ENCODE data around the gene ASCC2. TPM values are rescaled to one million over a fixed set of nuclear protein-coding genes. Genes with fewer than 3 reads are reported as not detected.
"Not testable (repeated sequence)": the region's sequence is repeated elsewhere in the genome, so short reads cannot be mapped to it uniquely, and the experiment has no call there.

Gene ASCC2
- total RNA-seq, 1 experiment from 2014 or later = 54.9 TPM

DNA sequence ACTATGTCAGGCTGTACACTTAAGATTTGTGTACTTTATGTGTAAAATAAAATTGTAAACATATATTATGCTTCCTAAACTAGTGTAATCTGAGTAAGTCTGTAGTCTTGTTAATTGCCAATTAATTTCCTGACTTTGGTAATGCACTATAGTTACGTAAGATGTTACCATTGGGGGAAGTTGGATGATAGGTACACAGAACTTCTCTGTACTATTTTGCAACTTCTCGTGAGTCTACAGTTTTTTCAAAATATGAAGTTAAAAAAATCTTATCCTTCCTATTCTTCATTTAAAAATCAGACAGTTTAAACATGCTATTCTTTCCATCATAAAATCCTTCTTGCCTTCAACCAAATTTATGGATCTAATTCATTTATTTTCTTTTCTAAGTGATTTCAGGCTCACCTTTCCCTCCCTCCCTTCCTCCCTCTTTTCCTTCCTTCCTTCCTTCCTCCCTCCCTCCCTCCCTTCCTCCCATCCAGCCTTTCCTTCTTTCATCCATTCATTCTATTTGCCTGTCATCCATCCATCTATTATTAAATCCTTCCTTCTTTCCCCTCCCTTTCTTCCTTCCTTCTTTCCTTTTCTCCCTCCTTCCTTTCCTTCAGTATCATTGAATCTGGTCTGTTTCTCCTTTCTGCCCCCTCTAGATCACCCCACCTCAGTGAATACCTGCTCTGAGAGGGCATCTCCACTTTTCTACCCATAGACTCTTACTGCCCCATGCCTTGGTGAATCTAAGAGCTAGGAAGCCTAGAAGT, 22.1 kb upstream of the ASCC2 start:
- Histone ChIP-seq H3K9me3 (ENCODE audit: low read depth, low read length, poor library complexity, severe bottlenecking) (no peaks in the 10 kb centered on the region), H3K27ac (ENCODE audit: low read depth, low read length, poor library complexity, severe bottlenecking) (no peak overlapping the region), H3K4me1 (ENCODE audit: insufficient read depth, low read length, poor library complexity, severe bottlenecking) (no peaks in the 10 kb centered on the region), H3K4me3 (ENCODE audit: low read depth, low read length, poor library complexity, severe bottlenecking) (no peak overlapping the region), H3K36me3 (ENCODE audit: insufficient read depth, low read length, poor library complexity, severe bottlenecking) (no peaks in the 10 kb centered on the region), H3K27me3 (replicated peaks; ENCODE audit: insufficient read depth, low read depth, low read length, poor library complexity) (no peaks in the 10 kb centered on the region)
- TF ChIP-seq EZH2 (IDR thresholded peaks at IDR 0.05; ENCODE audit: borderline replicate concordance, low read depth, low read length, poor library complexity, severe bottlenecking) = no peak
- TF ChIP-seq, protein P1, sequence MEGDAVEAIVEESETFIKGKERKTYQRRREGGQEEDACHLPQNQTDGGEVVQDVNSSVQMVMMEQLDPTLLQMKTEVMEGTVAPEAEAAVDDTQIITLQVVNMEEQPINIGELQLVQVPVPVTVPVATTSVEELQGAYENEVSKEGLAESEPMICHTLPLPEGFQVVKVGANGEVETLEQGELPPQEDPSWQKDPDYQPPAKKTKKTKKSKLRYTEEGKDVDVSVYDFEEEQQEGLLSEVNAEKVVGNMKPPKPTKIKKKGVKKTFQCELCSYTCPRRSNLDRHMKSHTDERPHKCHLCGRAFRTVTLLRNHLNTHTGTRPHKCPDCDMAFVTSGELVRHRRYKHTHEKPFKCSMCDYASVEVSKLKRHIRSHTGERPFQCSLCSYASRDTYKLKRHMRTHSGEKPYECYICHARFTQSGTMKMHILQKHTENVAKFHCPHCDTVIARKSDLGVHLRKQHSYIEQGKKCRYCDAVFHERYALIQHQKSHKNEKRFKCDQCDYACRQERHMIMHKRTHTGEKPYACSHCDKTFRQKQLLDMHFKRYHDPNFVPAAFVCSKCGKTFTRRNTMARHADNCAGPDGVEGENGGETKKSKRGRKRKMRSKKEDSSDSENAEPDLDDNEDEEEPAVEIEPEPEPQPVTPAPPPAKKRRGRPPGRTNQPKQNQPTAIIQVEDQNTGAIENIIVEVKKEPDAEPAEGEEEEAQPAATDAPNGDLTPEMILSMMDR (conservative IDR thresholded peaks at IDR 0.05; ENCODE audit: low read depth, low read length) = no peak
- DNase-seq (ENCODE audit: low spot score) = no peak
- BruUV-seq (replicated peaks) = no TSS peak
- CTCF ChIA-PET = no interaction called here
- intact Hi-C loops (cut with micrococcal nuclease; ENCODE audit: unreplicated experiment) = no loop called here
- POLR2A ChIA-PET (ENCODE audit: low non-redundant PET) = no interaction called here

- DNase-seq (ENCODE audit: low spot score); H3K27me3 ChIP-seq (replicated peaks; ENCODE audit: insufficient read depth, low read depth, low read length, poor library complexity); H3K4me3 ChIP-seq (ENCODE audit: low read depth, low read length, poor library complexity, severe bottlenecking); BruUV-seq (replicated peaks); H3K36me3 ChIP-seq (ENCODE audit: insufficient read depth, low read length, poor library complexity, severe bottlenecking); H3K9me3 ChIP-seq (ENCODE audit: low read depth, low read length, poor library complexity, severe bottlenecking); CTCF ChIA-PET; intact Hi-C loops (cut with micrococcal nuclease; ENCODE audit: unreplicated experiment); POLR2A ChIA-PET (ENCODE audit: low non-redundant PET); H3K27ac ChIP-seq (ENCODE audit: low read depth, low read length, poor library complexity, severe bottlenecking); H3K4me1 ChIP-seq (ENCODE audit: insufficient read depth, low read length, poor library complexity, severe bottlenecking): not testable (repeated sequence)
These were observed 21.0 kb upstream of the ASCC2 start for GRCh38 chr22:29859030-29859429.

DNA sequence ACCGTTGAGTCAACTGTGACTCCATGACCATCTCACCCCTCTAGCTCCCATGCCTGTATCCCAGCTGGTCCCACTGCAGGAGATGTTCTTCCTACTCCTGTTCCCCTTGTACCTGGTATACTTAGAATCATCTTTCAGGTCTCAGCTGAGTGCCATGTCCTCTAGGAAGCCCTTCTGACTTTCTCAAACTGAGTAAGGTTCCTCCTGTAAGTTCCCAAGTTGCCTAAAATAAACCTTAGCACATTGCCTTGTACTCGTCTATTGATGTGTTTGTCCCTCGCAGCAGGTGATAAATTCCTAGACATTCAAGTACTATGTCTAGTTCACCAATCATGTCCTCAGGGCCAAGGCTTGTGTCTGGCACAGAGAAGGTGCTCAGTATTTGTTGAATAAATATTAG, 18.4 kb upstream of the ASCC2 start:
- intact Hi-C loops (cut with micrococcal nuclease; ENCODE audit: unreplicated experiment) = no loop called here
- no peaks in the 10 kb centered on the region for H3K27me3 ChIP-seq (replicated peaks; ENCODE audit: insufficient read depth, low read depth, low read length, poor library complexity)
- no peaks in the 10 kb centered on the region for H3K36me3 ChIP-seq (ENCODE audit: insufficient read depth, low read length, poor library complexity, severe bottlenecking)
- TF ChIP-seq, protein P1 (conservative IDR thresholded peaks at IDR 0.05; ENCODE audit: low read depth, low read length) = no peak
- no peak for TF ChIP-seq EZH2 (IDR thresholded peaks at IDR 0.05; ENCODE audit: borderline replicate concordance, low read depth, low read length, poor library complexity, severe bottlenecking)
- BruUV-seq (replicated peaks) = no TSS peak
- H3K4me3 ChIP-seq (ENCODE audit: low read depth, low read length, poor library complexity, severe bottlenecking) = no peak overlapping the region
- DNase-seq (ENCODE audit: low spot score) = no peak
- H3K4me1 ChIP-seq (ENCODE audit: insufficient read depth, low read length, poor library complexity, severe bottlenecking) = no peaks in the 10 kb centered on the region
- H3K9me3 ChIP-seq (ENCODE audit: low read depth, low read length, poor library complexity, severe bottlenecking) = no peaks in the 10 kb centered on the region
- H3K27ac ChIP-seq (ENCODE audit: low read depth, low read length, poor library complexity, severe bottlenecking) = no peak overlapping the region
- ChIA-PET CTCF (no interaction called here), POLR2A (ENCODE audit: low non-redundant PET) (no interaction called here)

GRCh38 chr22:29855611-29856181, 17.6 kb upstream of the ASCC2 start:
- no TSS peak for BruUV-seq (replicated peaks)
- intact Hi-C loops (cut with micrococcal nuclease; ENCODE audit: unreplicated experiment) = no loop called here
- ChIA-PET POLR2A (ENCODE audit: low non-redundant PET) (no interaction called here), CTCF (no interaction called here)
- no peak overlapping the region for H3K27ac ChIP-seq (ENCODE audit: low read depth, low read length, poor library complexity, severe bottlenecking)
- no peaks in the 10 kb centered on the region for H3K9me3 ChIP-seq (ENCODE audit: low read depth, low read length, poor library complexity, severe bottlenecking)
- no peaks in the 10 kb centered on the region for H3K36me3 ChIP-seq (ENCODE audit: insufficient read depth, low read length, poor library complexity, severe bottlenecking)
- DNase-seq (ENCODE audit: low spot score) = no peak
- H3K4me1 ChIP-seq (ENCODE audit: insufficient read depth, low read length, poor library complexity, severe bottlenecking) = no peaks in the 10 kb centered on the region
- TF ChIP-seq, protein P1 (conservative IDR thresholded peaks at IDR 0.05; ENCODE audit: low read depth, low read length) = no peak
- no peak for TF ChIP-seq EZH2 (IDR thresholded peaks at IDR 0.05; ENCODE audit: borderline replicate concordance, low read depth, low read length, poor library complexity, severe bottlenecking)
- H3K27me3 ChIP-seq (replicated peaks; ENCODE audit: insufficient read depth, low read depth, low read length, poor library complexity) = no peaks in the 10 kb centered on the region
- H3K4me3 ChIP-seq (ENCODE audit: low read depth, low read length, poor library complexity, severe bottlenecking) = no peak overlapping the region
